SH-SY5Y (cell line): Measurements from ENCODE around the gene MAPK14.

Source experiments
- GATA2 ChIP-seq: IDR thresholded peaks from 2 replicates; pipeline ENCODE4 v1.6.1; 2011; ENCODE audit warnings: mild to moderate bottlenecking, low read depth, low read length
- GATA3 ChIP-seq: IDR thresholded peaks from 2 replicates; pipeline ENCODE4 v1.6.1; 2011; ENCODE audit warnings: low read depth, mild to moderate bottlenecking, low read length, moderate library complexity

DNA sequence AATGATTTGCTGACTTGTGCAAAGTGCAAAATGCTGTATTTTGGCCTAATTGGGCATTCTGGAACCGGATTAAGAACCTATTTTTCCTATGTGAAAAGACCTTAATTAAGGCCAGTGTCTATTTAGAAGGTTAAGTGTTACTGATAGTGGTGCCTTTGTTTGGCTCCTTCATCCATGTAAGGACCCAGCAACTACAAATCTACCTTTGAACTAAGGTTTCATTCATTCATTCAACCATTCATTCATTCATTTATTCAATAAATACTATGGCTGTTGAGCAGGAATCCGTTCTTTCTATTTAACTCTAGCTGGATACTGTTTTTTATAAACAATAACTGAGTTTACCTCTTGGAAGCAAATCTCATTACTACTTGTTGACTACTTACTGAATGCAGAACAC lies 33.6 kb downstream of the MAPK14 start:
- no peak for TF ChIP-seq GATA3
- TF ChIP-seq GATA2: no peak
